Activated CD4-positive, alpha-beta T cell treated with anti-CD3 and anti-CD28 coated beads for 24 hours (primary cell): ENCODE data around the gene DOK3.

Experiments used
- DNase-seq, 2 donors: peaks; one replicate each; pipeline ENCODE4 v3.0.0-alpha.2; 2020; ENCODE audit warnings: low read depth in 2 of 2

The DOK3 gene

GRCh38 chr5:177512736-177513380 is 3.2 kb upstream of the DOK3 start:
- DNase-seq, result no peak

GRCh38 chr5:177511796-177512675 is 2.4 kb upstream of the DOK3 start:
- no peak for DNase-seq

- no peak for DNase-seq
These were observed 1.6 kb upstream of the DOK3 start for GRCh38 chr5:177511181-177511580.

- no peak for DNase-seq
These were observed 984 bp upstream of the DOK3 start for GRCh38 chr5:177510567-177511053.

- no peak for DNase-seq
These were observed 453 bp upstream of the DOK3 start for GRCh38 chr5:177509991-177510566.

- no peak for DNase-seq
These were observed 789 bp downstream of the DOK3 start for GRCh38 chr5:177508837-177509236.

- no peak for DNase-seq
These were observed 1.4 kb downstream of the DOK3 start for GRCh38 chr5:177508221-177508611.

GRCh38 chr5:177507596-177508220 is 1.9 kb downstream of the DOK3 start:
- no peak for DNase-seq

GRCh38 chr5:177507165-177507564 is 2.5 kb downstream of the DOK3 start:
- DNase-seq, result no peak

- no peak for DNase-seq
These were observed 4.6 kb downstream of the DOK3 start for GRCh38 chr5:177505075-177505474.

- no peak for DNase-seq
These were observed 5.3 kb downstream of the DOK3 start for GRCh38 chr5:177504086-177505056.

GRCh38 chr5:177503351-177504085 is 6.1 kb downstream of the DOK3 start:
- DNase-seq, result no peak

GRCh38 chr5:177502886-177503285 is 6.7 kb downstream of the DOK3 start:
- no peak for DNase-seq

GRCh38 chr5:177501874-177502678 is 7.5 kb downstream of the DOK3 start:
- DNase-seq, result no peak

GRCh38 chr5:177500685-177501522 is 8.7 kb downstream of the DOK3 start:
- DNase-seq, result peak; percentile 89 to 90

- DNase-seq, result no peak
These were observed 9.8 kb downstream of the DOK3 start for GRCh38 chr5:177499842-177500241.

GRCh38 chr5:177498013-177498787 is 11.4 kb downstream of the DOK3 start:
- no peak for DNase-seq
